Esophagus mucosa (tissue), 1 donor: ENCODE measurements around the gene ARNT2. TPM values are rescaled to one million over a fixed set of nuclear protein-coding genes. Genes with fewer than 3 reads are reported as not detected.

Source experiments
- ATAC-seq: fragments of 200-7000 bp; cut with Tn5 transposase; one replicate; pipeline ENCODE4 v1.9.1; 2020
- total RNA-seq: library from RNA; stranded (reverse); gene quantifications from one replicate; pipeline ENCODE4 v1.2.4, GENCODE V29; 2023
- donor health status: DM: yes; HTN: yes; CAD: no.

Gene ARNT2
- total RNA-seq, 1 donor from 2014 or later: 0.64 TPM

- ATAC-seq: no peak
Observed at GRCh38 chr15:80414546-80415357, 10.6 kb downstream of the ARNT2 start.

GRCh38 chr15:80415358-80415670, 11.1 kb downstream of the ARNT2 start:
- ATAC-seq: no peak

DNA sequence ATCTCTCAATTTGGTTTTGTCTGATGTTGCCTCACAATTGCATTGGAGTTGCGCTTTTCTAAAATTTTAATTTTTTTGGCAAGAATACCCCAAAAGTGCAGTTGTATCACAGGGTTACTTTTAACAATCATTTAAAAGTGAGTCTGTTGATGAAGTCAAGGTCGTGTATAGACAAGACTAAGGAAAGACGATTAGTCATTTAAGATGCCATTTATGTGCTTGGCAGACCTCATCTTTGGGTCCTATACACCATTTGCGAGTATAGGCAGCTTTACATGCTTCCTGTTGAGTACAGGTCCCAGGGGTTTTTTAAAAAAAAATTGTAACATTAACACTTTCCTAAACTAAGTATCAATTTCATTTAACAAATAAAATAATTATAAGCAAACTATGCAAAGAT, 12.5 kb downstream of the ARNT2 start:
- no peak for ATAC-seq

DNA sequence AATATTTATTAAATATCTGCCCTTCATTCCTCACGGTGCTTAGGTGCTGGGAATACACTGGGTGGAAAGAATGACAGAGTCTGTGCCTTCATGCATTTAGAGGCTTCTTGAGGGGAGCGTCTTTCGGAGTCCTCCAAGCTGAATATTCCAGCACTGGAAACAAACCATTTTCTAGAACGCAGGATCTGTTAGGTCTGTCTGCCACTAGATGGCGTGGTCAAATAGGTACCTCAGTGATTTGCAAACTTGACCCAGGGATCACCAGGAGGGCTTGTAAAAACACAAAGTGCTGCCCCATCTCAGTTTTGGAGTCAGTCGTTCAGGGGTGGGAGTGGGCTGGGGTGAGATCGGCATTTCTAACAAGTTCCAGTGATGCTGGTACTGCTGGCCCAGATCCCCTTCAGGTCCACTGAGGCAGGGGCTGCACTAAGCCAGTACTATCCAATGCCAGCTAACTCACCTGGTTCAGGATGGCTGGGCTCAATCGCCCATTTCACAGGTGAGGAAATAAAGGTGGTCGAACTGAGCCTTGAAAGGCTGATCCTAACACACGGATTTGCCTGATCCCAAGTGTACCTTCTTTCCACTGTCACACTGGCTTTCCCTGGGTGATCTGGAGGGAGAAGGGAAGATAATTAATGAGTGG, 14.8 kb downstream of the ARNT2 start:
- ATAC-seq: peak; percentile 38

GRCh38 chr15:80419546-80419945, 15.4 kb downstream of the ARNT2 start:
- ATAC-seq: no peak

- ATAC-seq: no peak
Observed at GRCh38 chr15:80420658-80421057, 16.5 kb downstream of the ARNT2 start.

- ATAC-seq: no peak
Observed at GRCh38 chr15:80423215-80423614, 19.0 kb downstream of the ARNT2 start.

GRCh38 chr15:80424381-80424780, 20.2 kb downstream of the ARNT2 start:
- ATAC-seq: no peak

DNA sequence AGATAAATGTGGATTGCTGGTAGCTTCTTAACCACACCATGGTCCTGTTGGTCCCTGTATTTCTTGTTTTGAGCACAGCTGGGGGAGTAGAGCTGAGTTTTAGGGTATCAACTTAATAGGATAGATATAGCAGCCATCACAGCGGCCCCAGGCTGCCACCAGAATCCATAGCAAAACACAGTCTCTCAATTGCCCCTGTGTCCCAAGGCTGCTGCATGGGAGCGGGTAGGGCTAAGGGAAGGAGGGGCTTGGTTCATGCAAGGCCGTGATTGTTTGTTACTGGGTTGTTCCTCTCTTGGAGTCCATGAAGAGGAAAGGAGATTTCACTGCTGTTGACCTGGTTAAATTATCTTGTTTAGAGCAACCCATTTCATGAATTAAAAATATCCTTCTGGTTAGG, 22.1 kb downstream of the ARNT2 start:
- no peak for ATAC-seq

DNA sequence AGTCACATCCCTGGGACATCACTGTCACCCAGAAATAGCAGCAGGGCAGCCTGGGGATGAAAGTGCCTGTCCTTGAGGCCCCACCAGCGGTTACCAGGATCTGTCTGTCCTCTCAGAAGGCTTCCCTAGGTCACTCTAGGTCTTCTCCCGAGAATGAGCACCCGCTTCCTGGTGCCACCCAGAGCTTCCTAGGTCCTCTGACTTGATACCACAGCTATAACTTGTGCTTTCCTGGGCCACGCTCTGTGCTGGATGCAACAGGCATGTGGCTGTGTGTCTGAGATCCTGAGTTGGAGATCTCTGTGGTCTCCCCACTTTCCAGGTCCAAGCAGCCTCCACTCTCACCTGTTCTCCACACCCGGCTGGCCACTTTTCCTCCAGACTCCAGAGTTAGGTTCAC, 25.8 kb downstream of the ARNT2 start:
- no peak for ATAC-seq

DNA sequence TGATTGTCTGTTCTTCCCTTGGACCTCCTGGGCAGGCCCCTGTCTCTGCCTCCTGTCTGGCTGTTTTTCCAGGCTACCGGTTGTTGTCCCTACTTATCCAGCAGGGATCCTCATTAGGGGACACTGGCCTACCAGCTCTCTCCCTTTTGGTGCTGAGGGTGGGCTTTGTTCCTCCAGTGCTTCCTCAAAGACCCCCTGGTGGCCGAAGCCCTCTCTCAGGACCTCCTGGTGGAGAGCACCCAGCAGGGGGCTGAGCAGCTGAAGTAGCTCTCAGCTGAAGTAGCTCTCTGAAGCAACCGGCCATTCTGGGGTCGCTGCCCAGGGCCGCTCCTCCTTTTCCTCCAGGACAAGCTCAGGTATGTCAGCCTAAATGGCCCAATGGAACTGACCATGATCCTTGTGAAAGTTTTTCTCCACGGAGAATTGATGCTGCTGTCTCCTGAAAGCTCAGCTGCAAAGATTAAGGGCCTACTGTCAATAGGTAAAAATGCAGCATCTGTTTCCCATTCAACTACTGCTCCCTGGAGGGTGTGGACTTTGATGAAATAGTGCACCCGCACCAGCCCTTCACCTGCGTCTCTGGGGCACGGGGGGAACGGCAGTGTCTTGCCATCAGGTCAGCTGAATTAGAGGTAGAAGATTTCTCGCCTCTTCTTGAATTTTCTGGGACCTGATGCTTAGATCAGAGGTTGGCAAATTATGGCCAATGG, 27.6 kb downstream of the ARNT2 start:
- ATAC-seq: no peak

GRCh38 chr15:80432345-80432702, 28.1 kb downstream of the ARNT2 start:
- no peak for ATAC-seq

- no peak for ATAC-seq
Observed at GRCh38 chr15:80433836-80434235, 29.7 kb downstream of the ARNT2 start.

- ATAC-seq: no peak
Observed at GRCh38 chr15:80434926-80435720, 30.9 kb downstream of the ARNT2 start.

GRCh38 chr15:80436511-80437307, 32.5 kb downstream of the ARNT2 start:
- peak; percentile 93 for ATAC-seq

GRCh38 chr15:80437334-80437891, 33.2 kb downstream of the ARNT2 start:
- ATAC-seq: no peak

DNA sequence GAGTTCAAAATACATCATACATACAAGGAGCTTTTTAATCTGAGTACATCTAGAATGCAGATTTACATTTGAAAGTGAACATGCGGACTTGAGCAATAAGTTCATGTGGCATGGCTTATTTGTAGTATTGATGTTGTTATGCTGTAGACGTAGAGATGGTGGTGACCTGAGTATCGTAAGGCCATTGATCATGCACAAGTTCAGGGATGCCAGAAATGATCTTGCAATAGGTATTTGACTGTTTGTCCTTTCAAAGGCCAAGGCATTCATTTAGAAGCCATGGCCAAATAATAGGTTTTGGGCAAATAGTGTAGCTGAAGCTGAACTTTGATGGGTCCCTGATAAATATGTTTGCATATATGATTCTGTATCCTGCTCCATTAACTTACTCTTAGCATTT, 35.0 kb downstream of the ARNT2 start:
- no peak for ATAC-seq

DNA sequence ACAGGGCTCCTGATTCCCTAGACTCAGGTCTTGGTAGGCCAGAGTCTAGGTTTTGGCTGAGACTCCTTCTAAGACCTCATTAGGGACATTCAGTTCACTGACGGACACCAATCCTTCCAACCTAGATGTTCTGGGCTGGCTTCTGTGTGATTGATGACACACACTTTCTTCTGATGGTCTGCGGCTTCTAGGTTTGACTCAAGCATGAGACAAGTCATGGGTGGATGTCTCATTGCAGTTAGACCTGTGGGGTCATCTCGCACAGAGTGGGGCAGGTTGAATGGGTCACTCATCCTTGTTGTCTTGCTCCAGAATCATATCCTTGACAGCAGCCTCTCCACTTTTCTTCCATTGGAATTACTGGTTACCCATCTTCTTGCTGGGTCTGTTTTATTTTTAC, 35.8 kb downstream of the ARNT2 start:
- no peak for ATAC-seq

- ATAC-seq: no peak
Observed at GRCh38 chr15:80441041-80441440, 36.9 kb downstream of the ARNT2 start.

DNA sequence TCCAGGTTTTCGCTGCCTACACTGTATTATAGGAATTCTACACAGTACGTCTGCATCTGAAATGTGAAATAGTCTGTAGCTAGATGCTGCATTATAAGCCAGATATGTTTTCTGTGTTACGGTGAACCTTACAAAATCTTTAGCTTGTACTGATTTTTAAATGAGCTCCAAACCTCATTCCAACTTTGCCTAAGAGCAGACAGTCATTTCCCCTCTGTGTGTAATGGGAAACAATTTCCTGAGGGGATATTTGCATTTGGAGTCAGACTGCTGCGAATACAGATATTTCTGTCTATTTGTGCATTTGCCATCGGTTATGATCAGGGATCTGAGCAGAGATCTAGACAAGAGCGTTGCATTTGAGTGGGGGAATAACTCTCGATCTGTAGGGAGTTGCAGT, 37.5 kb downstream of the ARNT2 start:
- no peak for ATAC-seq

DNA sequence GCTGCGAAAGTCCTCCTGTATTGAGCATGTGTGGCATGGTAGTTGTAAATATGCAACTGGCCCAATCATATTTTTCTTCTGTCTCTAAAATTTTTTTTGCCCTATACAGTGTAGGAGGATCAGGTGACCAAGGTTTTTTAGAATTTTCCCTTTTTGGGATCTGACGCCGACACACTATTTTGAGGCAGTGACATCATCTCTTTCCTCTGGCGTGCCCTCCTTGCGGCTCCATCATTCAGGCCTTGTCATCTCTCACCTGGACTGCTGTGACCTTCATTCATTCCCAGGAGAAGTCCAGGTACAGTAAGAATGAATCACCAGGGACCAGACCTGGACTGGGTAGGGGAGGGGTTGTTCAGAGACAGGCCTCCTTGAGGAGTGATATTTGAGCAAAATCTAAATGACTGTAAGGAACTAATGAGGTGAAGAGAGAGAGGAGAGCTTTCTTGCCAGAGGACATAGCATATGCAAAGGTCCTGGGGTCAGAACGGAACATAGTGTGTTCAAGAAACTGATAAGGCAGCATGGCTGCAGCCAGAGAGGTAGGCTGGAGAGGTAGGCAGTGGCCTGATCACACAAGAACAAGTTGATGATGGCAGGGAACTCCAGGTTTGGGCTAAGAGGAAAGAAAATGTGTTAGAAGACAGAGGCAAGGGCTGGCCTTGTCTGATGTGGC, 38.7 kb downstream of the ARNT2 start:
- no peak for ATAC-seq
